IPS-20b (cell line): ENCODE results near the gene PDZD2.
"Not testable (repeated sequence)": the region's sequence is repeated elsewhere in the genome, so short reads cannot be mapped to it uniquely, and the experiment has no call there.

Experiments used
- H3K27ac ChIP-seq: one replicate; pipeline ENCODE4 v1.5.1; 2013; ENCODE audit warnings: low read length
- H3K27me3 ChIP-seq: 2 replicates; pipeline ENCODE4 v1.6.1; 2013; ENCODE audit warnings: mild to moderate bottlenecking, low read length, inconsistent platforms; ENCODE audit not compliant: insufficient read depth
- H3K36me3 ChIP-seq: 2 replicates; pipeline ENCODE4 v1.6.1; 2013; ENCODE audit warnings: low read depth, mild to moderate bottlenecking, inconsistent platforms, low read length, moderate library complexity; ENCODE audit not compliant: insufficient read depth
- H3K4me1 ChIP-seq: 2 replicates; pipeline ENCODE4 v1.6.1; 2013; ENCODE audit warnings: mild to moderate bottlenecking, control low read depth, inconsistent platforms, low read length, moderate library complexity; ENCODE audit not compliant: insufficient read depth
- H3K4me3 ChIP-seq: 2 replicates; pipeline ENCODE4 v1.5.1; 2013; ENCODE audit warnings: mild to moderate bottlenecking, low read length, inconsistent platforms
- H3K9ac ChIP-seq: 2 replicates; pipeline ENCODE4 v1.6.1; 2013; ENCODE audit warnings: low read depth, mild to moderate bottlenecking, inconsistent platforms, low read length, moderate library complexity
- H3K9me3 ChIP-seq: 2 replicates; pipeline ENCODE4 v1.6.1; 2013; ENCODE audit warnings: mild to moderate bottlenecking, low read depth, low read length, inconsistent platforms; ENCODE audit not compliant: insufficient read depth

Gene PDZD2

GRCh38 chr5:31663519-31663918, 24.6 kb downstream of the PDZD2 start:
- Histone ChIP-seq H3K9me3 (no peaks in the 10 kb centered on the region), H3K27ac (no peak overlapping the region), H3K4me3 (no peak overlapping the region), H3K27me3 (no peaks in the 10 kb centered on the region), H3K9ac (no peak overlapping the region), H3K4me1 (no peaks in the 10 kb centered on the region), H3K36me3 (no peaks in the 10 kb centered on the region)

DNA sequence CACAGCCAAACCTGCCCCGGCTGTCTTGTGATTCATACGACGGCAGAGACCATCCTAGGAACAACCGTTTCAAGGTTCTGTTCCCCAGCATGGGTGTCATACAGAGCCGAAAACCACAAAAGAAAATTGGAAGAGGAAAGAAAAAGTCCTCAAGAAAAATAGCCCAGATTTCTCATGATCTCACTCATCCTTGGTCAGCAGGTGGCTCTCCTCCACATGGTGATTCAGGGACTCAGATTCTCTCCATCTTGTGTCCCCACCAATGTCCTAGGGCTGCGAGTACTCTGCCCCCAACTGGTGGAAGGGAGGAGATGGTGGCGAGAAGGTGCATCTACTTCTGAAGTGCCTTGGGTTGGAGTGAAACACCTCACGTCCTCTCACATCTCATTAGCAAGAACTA, 25.6 kb downstream of the PDZD2 start:
- Histone ChIP-seq H3K4me1 (no peaks in the 10 kb centered on the region), H3K36me3 (no peaks in the 10 kb centered on the region), H3K9me3 (no peaks in the 10 kb centered on the region), H3K9ac (no peak overlapping the region), H3K27ac (no peak overlapping the region), H3K4me3 (no peak overlapping the region), H3K27me3 (no peaks in the 10 kb centered on the region)

DNA sequence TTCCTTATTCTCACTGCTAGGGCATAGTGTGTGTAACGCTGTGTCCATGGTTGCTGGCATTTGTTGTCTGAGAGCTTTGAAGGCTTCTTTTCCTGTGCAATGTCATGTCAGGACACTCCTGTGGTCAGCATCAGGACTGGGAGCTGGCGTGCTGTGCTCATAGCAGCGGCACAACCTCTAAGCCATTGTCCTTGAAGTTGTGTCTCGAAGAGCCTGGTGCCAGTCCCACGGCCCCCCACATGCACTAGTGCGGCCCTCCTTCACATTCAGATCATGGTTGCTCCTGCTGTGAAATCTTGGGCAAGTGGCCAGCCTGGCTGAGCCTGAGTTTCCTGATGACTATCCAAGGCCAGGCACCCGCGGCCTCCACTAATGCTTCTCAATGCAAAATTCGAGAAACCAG, 32.4 kb downstream of the PDZD2 start:
- Histone ChIP-seq H3K27ac (no peak overlapping the region), H3K27me3 (no peaks in the 10 kb centered on the region), H3K4me1 (no peaks in the 10 kb centered on the region; the same call in 1 of the 2 replicates), H3K4me3 (no peak overlapping the region), H3K9me3 (no peaks in the 10 kb centered on the region), H3K9ac (no peak overlapping the region), H3K36me3 (no peaks in the 10 kb centered on the region)

GRCh38 chr5:31674371-31674951, 35.5 kb downstream of the PDZD2 start:
- Histone ChIP-seq H3K4me1 (no peaks in the 10 kb centered on the region; the same call in 1 of the 2 replicates), H3K27me3 (no peaks in the 10 kb centered on the region), H3K36me3 (no peaks in the 10 kb centered on the region), H3K9me3 (no peaks in the 10 kb centered on the region), H3K4me3 (no peak overlapping the region), H3K27ac (no peak overlapping the region), H3K9ac (no peak overlapping the region)

GRCh38 chr5:31675472-31675871, 36.5 kb downstream of the PDZD2 start:
- Histone ChIP-seq H3K4me3 (no peak overlapping the region), H3K36me3 (no peaks in the 10 kb centered on the region), H3K27me3 (no peaks in the 10 kb centered on the region), H3K4me1 (no peaks in the 10 kb centered on the region; the same call in 1 of the 2 replicates), H3K27ac (no peak overlapping the region), H3K9me3 (no peaks in the 10 kb centered on the region), H3K9ac (no peak overlapping the region)

GRCh38 chr5:31678180-31678579, 39.2 kb downstream of the PDZD2 start:
- no peaks in the 10 kb centered on the region for H3K27me3 ChIP-seq
- H3K4me1 ChIP-seq = peaks cover 8% of the 10 kb centered on the region; the same call in 1 of the 2 replicates
- H3K9me3 ChIP-seq = no peaks in the 10 kb centered on the region
- H3K9ac ChIP-seq = no peak overlapping the region
- no peak overlapping the region for H3K4me3 ChIP-seq
- H3K36me3 ChIP-seq = no peaks in the 10 kb centered on the region
- no peak overlapping the region for H3K27ac ChIP-seq

DNA sequence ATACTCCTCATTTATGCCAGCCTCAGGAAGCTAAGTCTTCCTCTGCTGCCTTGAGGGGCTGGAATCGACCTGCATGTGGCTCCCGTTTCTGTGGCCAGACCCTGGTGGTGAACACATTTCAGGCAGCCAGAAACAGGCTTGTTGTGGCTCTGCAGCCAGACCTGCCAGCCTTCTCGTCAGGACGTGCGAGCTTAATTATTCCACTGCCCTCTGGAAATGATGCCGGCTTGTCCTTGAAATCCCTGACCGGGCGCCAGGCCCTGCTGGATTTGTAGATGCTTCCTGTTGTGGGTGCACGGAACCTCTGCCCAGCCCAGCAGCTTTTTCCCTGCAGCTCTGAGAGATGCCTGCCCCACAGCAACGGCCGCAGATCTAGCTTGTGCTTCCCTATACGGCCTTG, 41.6 kb downstream of the PDZD2 start:
- no peaks in the 10 kb centered on the region for H3K9me3 ChIP-seq
- no peak overlapping the region for H3K27ac ChIP-seq
- no peaks in the 10 kb centered on the region for H3K36me3 ChIP-seq
- no peaks in the 10 kb centered on the region for H3K27me3 ChIP-seq
- peaks cover 8% of the 10 kb centered on the region; the same call in 1 of the 2 replicates for H3K4me1 ChIP-seq
- no peak overlapping the region for H3K4me3 ChIP-seq
- no peak overlapping the region for H3K9ac ChIP-seq

DNA sequence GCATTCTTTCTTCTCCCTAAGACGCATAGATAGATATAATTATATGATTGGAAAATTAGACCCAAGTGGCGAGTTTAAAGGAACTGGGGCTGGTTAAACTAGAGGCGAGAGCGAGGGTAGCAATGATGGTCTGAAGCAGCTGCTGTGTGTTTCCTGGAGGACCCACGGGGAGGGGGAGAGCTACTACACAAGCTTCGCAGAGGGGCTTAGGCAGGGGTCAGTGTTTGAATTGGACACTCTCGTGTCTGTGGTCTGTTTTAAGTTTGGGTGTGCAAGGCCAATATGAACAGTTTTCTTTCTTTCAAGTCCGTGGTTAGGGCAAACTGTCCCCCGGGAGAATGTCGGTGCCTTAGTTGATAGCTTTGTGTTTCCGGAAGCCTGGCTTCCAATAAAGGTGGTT, 43.1 kb downstream of the PDZD2 start:
- Histone ChIP-seq H3K27me3 (no peaks in the 10 kb centered on the region), H3K27ac (no peak overlapping the region), H3K4me3 (no peak overlapping the region), H3K4me1 (peaks cover 8% of the 10 kb centered on the region; the same call in 1 of the 2 replicates), H3K9ac (no peak overlapping the region), H3K9me3 (no peaks in the 10 kb centered on the region), H3K36me3 (no peaks in the 10 kb centered on the region)

DNA sequence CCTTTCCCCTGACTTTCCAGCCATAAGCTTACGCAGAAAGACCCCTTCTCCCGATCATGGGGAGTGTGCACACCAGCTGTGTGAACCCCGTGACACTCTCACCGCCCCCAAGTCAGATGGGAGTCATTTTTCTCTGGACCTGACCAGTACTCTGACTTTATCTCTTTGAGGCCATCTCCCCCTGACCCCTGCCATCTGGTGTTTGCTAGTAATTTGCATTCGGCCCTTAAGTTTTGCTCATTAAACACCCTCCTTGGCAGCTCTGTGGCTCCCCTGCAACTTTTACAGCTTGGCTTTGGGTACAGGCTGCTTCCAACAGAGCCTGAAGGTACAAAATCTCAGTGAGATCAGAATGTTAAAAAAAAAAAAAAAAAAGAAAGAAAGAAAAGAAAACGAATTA, 43.9 kb downstream of the PDZD2 start:
- no peak overlapping the region for H3K4me3 ChIP-seq
- no peaks in the 10 kb centered on the region for H3K27me3 ChIP-seq
- no peaks in the 10 kb centered on the region for H3K9me3 ChIP-seq
- peaks cover 8% of the 10 kb centered on the region; the same call in 1 of the 2 replicates for H3K4me1 ChIP-seq
- no peaks in the 10 kb centered on the region for H3K36me3 ChIP-seq
- 0 out of 2 replicates have a peak overlapping the region, but pooled peaks have one; percentile 42 for H3K9ac ChIP-seq
- H3K27ac ChIP-seq = no peak overlapping the region

GRCh38 chr5:31688515-31689092, 49.7 kb downstream of the PDZD2 start:
- no peak overlapping the region for H3K27ac ChIP-seq

GRCh38 chr5:31691408-31691807, 52.5 kb downstream of the PDZD2 start:
- not testable (repeated sequence) for H3K27me3 ChIP-seq, H3K4me3 ChIP-seq, H3K9ac ChIP-seq, H3K9me3 ChIP-seq, H3K27ac ChIP-seq, H3K36me3 ChIP-seq, H3K4me1 ChIP-seq

More at GRCh38 chr5:31688515-31689092, 49.7 kb downstream of the PDZD2 start:
- Histone ChIP-seq H3K36me3 (no peaks in the 10 kb centered on the region), H3K4me3 (no peak overlapping the region), H3K27me3 (no peaks in the 10 kb centered on the region), H3K9ac (no peak overlapping the region), H3K9me3 (no peaks in the 10 kb centered on the region), H3K4me1 (peaks cover 6% of the 10 kb centered on the region; the same call in 1 of the 2 replicates)

DNA sequence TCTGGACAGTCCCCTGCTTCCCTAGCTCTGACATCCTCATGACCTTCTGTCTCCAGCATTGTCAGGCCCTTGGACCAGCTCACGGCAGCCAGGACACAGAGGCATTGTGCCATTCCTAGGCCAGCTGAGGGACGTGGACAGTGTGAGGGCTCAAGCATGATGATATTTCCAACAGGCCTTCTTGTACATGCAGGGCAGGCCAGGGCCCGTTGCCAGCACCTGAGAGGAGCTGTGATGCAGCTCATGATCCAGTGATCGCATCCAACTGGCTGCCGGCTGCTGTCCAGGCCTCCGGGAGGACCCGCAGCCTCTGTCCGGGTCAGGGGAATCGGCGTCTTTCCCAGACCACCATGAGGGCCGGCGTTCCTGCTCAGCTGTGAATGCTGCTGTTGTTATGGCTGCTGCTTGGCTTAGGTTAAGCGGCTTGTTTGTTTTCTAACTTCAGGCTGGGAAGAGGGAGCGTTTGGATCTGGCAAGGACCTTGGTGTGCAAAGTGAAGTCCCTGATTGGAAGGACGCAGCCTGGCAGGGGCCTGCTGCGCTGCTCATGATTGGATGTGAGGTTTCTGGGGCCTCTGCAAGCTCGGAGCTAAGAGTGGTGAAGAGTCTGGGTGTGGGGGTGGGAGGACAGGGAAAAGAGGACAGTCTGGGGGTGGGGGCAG, 53.8 kb downstream of the PDZD2 start:
- no peaks in the 10 kb centered on the region for H3K36me3 ChIP-seq
- no peaks in the 10 kb centered on the region for H3K9me3 ChIP-seq
- no peak overlapping the region for H3K27ac ChIP-seq
- peaks cover 6% of the 10 kb centered on the region; the same call in 1 of the 2 replicates for H3K4me1 ChIP-seq
- no peaks in the 10 kb centered on the region for H3K27me3 ChIP-seq
- no peak overlapping the region; the same call in 1 of the 2 replicates for H3K9ac ChIP-seq
- no peak overlapping the region for H3K4me3 ChIP-seq
